Measurements from ENCODE around the gene PFDN4. TPM values are rescaled to one million over a fixed set of nuclear protein-coding genes. Genes with fewer than 3 reads are reported as not detected.
A peak's percentile ranks its signal among the peaks of the same experiment; 100 is the strongest.

Gene PFDN4
- total and polyA plus RNA-seq, 5 donors = 19.6 to 88.6 (median 26.1) TPM

DNA sequence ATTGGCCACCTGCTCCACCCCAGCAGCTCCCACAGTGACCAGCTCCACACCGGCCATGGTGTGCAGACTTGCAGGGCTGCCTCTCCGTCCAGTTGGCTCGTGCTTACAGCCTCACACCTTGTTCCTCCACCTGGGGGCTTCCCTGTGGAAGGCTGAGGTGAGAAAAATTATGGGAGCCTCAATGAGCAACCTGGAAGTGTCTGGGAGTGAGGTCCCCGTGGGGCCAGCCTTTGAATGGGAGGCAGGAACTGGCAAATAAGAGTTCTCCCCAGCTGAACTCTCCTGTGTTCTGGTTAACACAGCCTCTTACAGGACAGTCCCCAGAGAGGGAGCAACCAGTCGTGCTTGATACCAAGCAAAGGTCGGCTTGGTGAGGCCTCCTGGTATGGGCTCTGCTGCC lies 3.8 kb upstream of the PFDN4 start:
- 70% methylated on average over 6 of the region's 6 CpGs for WGBS
- ATAC-seq = no peak
- intact Hi-C loops (cut with DNase I) = loop anchor here in 1 of 4 donors (10.0 kb wide), 1 partner anchor 629 kb away; no protein-coding TSS in a partner anchor
- Histone ChIP-seq H3K4me3 (ENCODE audit: low read length) (no peak overlapping the region), H3K27ac (ENCODE audit: low read length) (no peak overlapping the region), H3K4me1 (ENCODE audit: control insufficient read depth, insufficient read depth, low read length) (peaks cover under 1% of the 10 kb centered on the region), H3K9me3 (ENCODE audit: control insufficient read depth, low read length) (no peaks in the 10 kb centered on the region), H3K27me3 (ENCODE audit: control insufficient read depth, insufficient read depth) (no peaks in the 10 kb centered on the region)
- no peak for DNase-seq

DNA sequence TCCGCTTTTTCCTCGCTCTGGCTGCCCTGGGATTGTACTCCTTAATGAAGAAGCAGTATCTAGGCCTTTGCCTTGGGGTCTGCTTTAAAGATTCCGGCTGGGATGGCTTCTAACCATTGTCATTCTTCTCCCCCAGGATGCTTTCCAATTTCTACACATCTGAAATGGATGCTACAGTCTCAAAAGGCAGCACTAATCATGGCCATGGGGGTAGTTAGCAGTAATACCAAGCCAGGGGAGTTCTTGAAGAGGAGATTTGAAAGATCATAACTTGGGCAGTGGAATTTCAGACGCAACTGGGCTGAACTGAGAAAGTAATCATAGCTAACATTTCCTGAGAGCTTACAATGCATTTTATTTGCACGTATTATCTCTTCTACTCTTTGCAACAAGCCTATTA lies 3.4 kb upstream of the PFDN4 start:
- H3K9me3 ChIP-seq (ENCODE audit: control insufficient read depth, low read length) = no peaks in the 10 kb centered on the region
- H3K4me3 ChIP-seq (ENCODE audit: low read length) = no peak overlapping the region
- ATAC-seq (no peak), DNase-seq (no peak)
- intact Hi-C loops (cut with DNase I) = loop anchor here in 1 of 4 donors (10.0 kb wide), 1 partner anchor 630 kb away; no protein-coding TSS in a partner anchor
- peaks cover 4% of the 10 kb centered on the region for H3K4me1 ChIP-seq (ENCODE audit: control insufficient read depth, insufficient read depth, low read length)
- WGBS = 88% methylated on average over 5 of the region's 5 CpGs
- H3K27ac ChIP-seq (ENCODE audit: low read length) = no peak overlapping the region
- H3K27me3 ChIP-seq (ENCODE audit: control insufficient read depth, insufficient read depth) = no peaks in the 10 kb centered on the region

DNA sequence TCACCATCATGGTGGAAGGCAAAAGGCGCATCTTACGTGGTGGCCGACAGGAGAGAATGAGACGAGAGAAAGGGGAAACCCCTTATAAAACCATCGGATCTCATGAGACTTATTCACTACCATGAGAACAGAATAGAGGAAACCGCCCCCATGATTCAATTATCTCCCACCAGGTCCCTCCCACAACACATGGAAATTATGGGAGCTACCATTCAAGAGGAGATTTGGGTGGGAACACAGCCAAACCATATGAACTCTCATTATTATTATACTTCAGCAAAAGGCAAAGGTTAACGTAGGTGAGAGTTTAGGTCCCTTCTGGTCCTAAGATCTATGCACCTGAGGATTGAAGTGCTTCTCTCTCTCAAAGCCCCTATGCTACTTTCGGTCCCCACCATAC lies 2.4 kb upstream of the PFDN4 start:
- intact Hi-C loops (cut with DNase I) = loop anchor here in 2 of 4 donors (5.0 to 10.0 kb wide), 3 partner anchors 108 to 631 kb away; no protein-coding TSS in a partner anchor
- no peak for DNase-seq
- peaks cover 4% of the 10 kb centered on the region for H3K4me1 ChIP-seq (ENCODE audit: control insufficient read depth, insufficient read depth, low read length)
- ATAC-seq = no peak
- H3K27me3 ChIP-seq (ENCODE audit: control insufficient read depth, insufficient read depth) = no peaks in the 10 kb centered on the region
- 70% methylated on average over 8 of the region's 8 CpGs for WGBS
- H3K4me3 ChIP-seq (ENCODE audit: low read length) = no peak overlapping the region
- H3K9me3 ChIP-seq (ENCODE audit: control insufficient read depth, low read length) = no peaks in the 10 kb centered on the region
- H3K27ac ChIP-seq (ENCODE audit: low read length) = no peak overlapping the region

DNA sequence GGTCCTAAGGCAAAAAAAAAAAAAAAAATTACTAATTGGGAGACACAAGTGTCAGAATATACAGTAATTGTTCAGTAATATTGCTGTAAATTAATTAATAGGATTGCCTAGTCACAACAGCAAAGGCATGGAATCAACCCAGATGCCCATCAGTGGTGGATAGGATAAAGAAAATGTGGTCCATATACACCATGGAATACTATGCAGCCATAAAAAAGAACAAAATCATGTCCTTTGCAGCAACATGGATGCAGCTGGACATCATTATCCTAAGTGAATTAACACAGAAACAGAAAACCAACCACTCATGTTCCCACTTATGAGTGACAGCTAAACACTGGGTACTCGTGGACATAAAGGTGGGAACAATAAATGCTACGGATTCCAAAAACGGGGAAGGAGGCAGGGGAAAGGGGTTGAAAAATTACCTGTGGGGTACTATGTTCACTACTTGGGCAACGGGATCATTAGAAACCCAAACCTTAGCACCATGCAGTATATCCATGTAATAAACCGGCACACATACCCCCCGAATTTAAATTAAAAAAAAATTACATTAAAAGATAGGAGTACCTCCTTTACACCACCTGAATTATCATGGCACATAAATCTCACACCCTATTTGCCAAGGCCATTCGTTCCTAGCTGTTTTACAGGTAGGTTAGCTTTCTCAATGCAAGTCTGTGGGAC lies 689 bp upstream of the PFDN4 start:
- Histone ChIP-seq H3K27me3 (ENCODE audit: control insufficient read depth, insufficient read depth) (no peaks in the 10 kb centered on the region), H3K4me3 (ENCODE audit: low read length) (peak overlapping the region; percentile 90), H3K27ac (ENCODE audit: low read length) (no peak overlapping the region), H3K9me3 (ENCODE audit: control insufficient read depth, low read length) (no peaks in the 10 kb centered on the region), H3K4me1 (ENCODE audit: control insufficient read depth, insufficient read depth, low read length) (peaks cover 4% of the 10 kb centered on the region)
- 62% methylated on average over 7 of the region's 7 CpGs for WGBS
- intact Hi-C loops (cut with DNase I) = loop anchor here in 2 of 4 donors (5.0 to 10.0 kb wide), 3 partner anchors 110 to 632 kb away; no protein-coding TSS in a partner anchor
- no peak for ATAC-seq
- no peak for DNase-seq

DNA sequence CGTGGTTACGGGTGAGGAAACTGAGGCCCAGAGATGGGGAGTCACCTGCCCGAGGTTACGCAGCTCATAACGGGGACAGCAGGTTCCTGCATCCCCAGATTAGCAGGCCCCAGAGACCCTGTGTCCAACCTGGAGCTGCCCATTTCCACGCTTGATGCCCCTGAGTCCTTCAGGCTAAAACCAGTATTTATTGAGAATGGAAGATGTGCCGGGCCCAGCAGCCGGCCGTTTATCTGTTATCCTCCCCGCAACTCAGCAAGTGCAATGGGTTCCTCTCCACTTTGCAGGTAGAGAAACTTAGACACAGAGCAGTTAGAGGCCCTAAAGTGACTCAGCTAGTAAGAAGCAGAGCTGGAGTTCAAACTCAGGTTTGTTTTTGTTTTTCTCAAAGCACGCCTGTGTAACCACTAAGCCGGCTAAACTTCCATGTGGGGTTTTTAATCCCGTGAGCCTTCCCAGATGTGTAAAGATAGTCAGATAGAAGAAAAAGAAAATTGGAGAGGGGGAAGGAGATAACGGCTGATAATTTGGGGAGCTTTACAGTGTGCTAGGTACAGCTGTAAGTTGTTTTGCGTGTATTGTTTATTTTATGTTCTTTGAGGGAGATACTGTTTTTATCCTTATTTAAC lies 775 bp downstream of the PFDN4 start:
- Histone ChIP-seq H3K9me3 (ENCODE audit: control insufficient read depth, low read length) (no peaks in the 10 kb centered on the region), H3K4me3 (ENCODE audit: low read length) (peak overlapping the region; percentile 90), H3K27me3 (ENCODE audit: control insufficient read depth, insufficient read depth) (no peaks in the 10 kb centered on the region), H3K27ac (ENCODE audit: low read length) (peak overlapping the region; percentile 99), H3K4me1 (ENCODE audit: control insufficient read depth, insufficient read depth, low read length) (peaks cover 4% of the 10 kb centered on the region)
- DNase-seq (no peak), ATAC-seq (peak in 1 of 2 donors; percentile 2)
- WGBS = 2% methylated on average over 15 of the region's 15 CpGs
- intact Hi-C loops (cut with DNase I) = loop anchor here in 2 of 4 donors (5.0 to 10.0 kb wide), 3 partner anchors 111 to 634 kb away; no protein-coding TSS in a partner anchor

DNA sequence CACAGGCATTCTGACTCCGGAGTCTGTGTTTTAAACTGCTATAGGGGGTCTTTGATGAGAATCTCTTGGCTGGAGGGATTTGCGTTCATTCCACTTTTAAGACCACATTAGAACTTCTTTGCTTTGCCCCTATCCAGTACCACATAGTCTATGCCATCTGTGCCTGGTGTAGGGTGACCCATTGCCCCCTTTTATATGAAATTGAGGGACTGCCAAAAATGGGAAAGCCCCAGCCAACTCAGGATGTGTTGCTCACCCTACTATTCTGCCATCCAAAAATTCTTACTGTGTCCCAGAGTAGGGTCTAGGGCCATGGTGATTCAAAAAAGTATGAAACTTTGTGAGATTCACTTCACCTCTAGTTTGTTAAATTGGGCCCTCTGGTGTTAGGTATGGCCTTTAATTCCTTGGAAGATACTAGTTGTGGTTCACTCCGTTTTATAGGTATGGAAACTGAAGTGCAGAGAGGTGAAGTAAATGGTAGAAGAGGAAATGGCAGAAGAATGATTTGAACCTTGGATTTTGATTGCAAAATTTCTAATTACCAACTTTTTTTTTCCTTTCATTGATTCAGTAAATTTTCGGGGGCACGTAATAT lies 1.4 kb downstream of the PFDN4 start:
- Histone ChIP-seq H3K9me3 (ENCODE audit: control insufficient read depth, low read length) (no peaks in the 10 kb centered on the region), H3K27me3 (ENCODE audit: control insufficient read depth, insufficient read depth) (no peaks in the 10 kb centered on the region), H3K27ac (ENCODE audit: low read length) (no peak overlapping the region), H3K4me1 (ENCODE audit: control insufficient read depth, insufficient read depth, low read length) (peaks cover 4% of the 10 kb centered on the region), H3K4me3 (ENCODE audit: low read length) (peak overlapping the region; percentile 90)
- no peak for DNase-seq
- ATAC-seq = no peak
- intact Hi-C loops (cut with DNase I) = loop anchor here in 2 of 4 donors (5.0 to 10.0 kb wide), 3 partner anchors 112 to 635 kb away; no protein-coding TSS in a partner anchor
- 78% methylated on average over 5 of the region's 5 CpGs for WGBS

DNA sequence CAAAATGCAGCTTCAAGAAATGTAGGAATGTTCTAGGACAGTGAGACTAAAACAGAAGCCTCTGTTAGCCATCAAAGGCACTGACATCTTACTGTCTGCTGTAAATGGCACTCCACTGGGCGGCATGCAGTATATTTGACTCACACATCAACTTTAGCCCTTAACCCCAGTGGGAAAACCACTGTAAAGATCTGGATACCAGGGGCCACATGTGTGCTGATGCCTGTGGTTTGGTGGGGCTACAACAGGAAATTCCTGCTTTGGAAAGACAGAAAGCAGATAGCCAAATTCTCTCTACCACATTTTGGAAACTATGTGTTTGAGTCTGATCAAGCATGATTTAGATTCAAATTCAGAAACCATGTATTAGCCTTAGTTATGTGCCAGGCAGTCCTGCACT lies 4.3 kb downstream of the PFDN4 start:
- intact Hi-C loops (cut with DNase I) = no loop called here
- DNase-seq (no peak), ATAC-seq (no peak)
- WGBS = 86% methylated on average over 1 of the region's 1 CpG
- Histone ChIP-seq H3K9me3 (ENCODE audit: control insufficient read depth, low read length) (no peaks in the 10 kb centered on the region), H3K4me1 (ENCODE audit: control insufficient read depth, insufficient read depth, low read length) (peaks cover 4% of the 10 kb centered on the region), H3K27me3 (ENCODE audit: control insufficient read depth, insufficient read depth) (no peaks in the 10 kb centered on the region), H3K27ac (ENCODE audit: low read length) (no peak overlapping the region), H3K4me3 (ENCODE audit: low read length) (no peak overlapping the region)

DNA sequence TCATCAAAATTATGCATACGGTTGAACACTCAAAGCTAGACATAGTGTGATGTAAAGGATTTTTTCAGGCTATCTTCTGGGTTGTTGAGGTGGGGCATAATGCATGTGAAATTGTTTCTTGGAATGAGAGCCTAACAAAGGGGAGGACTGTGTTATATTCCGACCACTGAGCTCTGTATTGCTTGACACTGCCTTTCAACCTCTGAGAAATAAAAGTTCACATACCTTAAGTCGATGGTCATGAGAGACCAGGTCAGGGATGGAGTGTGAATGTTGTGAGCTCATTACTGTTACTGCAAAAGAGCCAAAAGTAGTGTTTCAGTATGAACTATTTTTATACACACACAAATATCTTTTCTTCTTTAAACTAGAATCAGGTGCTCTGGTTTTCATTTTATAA lies 5.0 kb downstream of the PFDN4 start:
- WGBS = 93% methylated on average over 3 of the region's 3 CpGs
- Histone ChIP-seq H3K27me3 (ENCODE audit: control insufficient read depth, insufficient read depth) (no peaks in the 10 kb centered on the region), H3K4me3 (ENCODE audit: low read length) (no peak overlapping the region), H3K27ac (ENCODE audit: low read length) (no peak overlapping the region), H3K4me1 (ENCODE audit: control insufficient read depth, insufficient read depth, low read length) (peaks cover 4% of the 10 kb centered on the region), H3K9me3 (ENCODE audit: control insufficient read depth, low read length) (no peaks in the 10 kb centered on the region)
- ATAC-seq (no peak), DNase-seq (no peak)
- intact Hi-C loops (cut with DNase I) = no loop called here

DNA sequence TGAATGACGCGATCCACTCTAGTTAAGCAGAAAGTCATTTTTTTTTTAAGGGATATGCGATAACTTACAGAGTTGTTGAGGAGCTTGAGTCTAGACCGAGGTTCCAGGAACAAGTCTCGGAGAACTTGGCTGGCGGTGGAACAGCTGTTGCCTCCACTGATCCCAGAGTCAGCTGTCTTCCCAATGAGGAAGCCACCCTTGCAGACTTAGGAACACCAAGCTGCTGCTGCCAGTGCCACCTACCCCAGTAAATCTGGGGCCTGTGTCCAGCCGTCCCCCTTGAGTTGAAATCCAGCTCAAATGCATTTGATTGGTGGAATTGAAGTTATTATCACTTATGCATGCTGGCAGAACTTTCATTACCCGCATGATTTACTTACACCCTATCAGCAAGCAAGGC lies 6.7 kb downstream of the PFDN4 start:
- peak in 1 of 2 donors; percentile 29 for ATAC-seq
- no peaks in the 10 kb centered on the region for H3K9me3 ChIP-seq (ENCODE audit: control insufficient read depth, low read length)
- 80% methylated on average over 8 of the region's 8 CpGs for WGBS
- H3K4me3 ChIP-seq (ENCODE audit: low read length) = no peak overlapping the region
- peak in 2 of 3 donors; percentile 62 to 68 for DNase-seq
- no peaks in the 10 kb centered on the region for H3K27me3 ChIP-seq (ENCODE audit: control insufficient read depth, insufficient read depth)
- intact Hi-C loops (cut with DNase I) = no loop called here
- no peak overlapping the region for H3K27ac ChIP-seq (ENCODE audit: low read length)
- H3K4me1 ChIP-seq (ENCODE audit: control insufficient read depth, insufficient read depth, low read length) = no peaks in the 10 kb centered on the region

DNA sequence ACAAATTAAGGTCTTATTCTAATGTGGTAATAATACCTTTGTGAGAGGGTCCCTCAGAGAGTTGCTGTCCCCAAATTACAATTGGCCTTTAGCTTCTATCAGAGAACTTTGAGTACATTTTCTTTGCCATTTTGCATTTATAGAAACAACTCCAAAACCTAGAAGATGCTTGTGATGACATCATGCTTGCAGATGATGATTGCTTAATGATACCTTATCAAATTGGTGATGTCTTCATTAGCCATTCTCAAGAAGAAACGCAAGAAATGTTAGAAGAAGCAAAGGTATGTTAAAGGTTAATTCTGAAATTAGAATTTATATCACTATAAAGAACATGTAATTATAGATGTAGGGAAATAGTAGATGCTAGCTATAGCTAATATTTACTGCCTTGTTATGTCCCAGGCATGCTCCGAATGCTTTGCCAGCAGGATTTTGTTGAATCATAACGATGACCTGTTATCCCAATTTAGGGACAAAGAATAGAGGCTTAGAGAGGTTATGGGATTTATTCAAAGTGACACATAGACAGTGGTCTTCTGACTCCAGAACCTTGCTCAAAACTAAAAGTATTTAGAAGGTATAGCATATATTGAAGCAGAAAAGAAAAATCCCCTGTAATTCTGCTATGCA lies 7.4 kb downstream of the PFDN4 start:
- no peaks in the 10 kb centered on the region for H3K9me3 ChIP-seq (ENCODE audit: control insufficient read depth, low read length)
- no peak overlapping the region for H3K27ac ChIP-seq (ENCODE audit: low read length)
- intact Hi-C loops (cut with DNase I) = loop anchor here in 1 of 4 donors (5.0 kb wide), 1 partner anchor 432 kb away; no protein-coding TSS in a partner anchor
- 81% methylated on average over 3 of the region's 3 CpGs for WGBS
- DNase-seq = no peak
- no peak overlapping the region for H3K4me3 ChIP-seq (ENCODE audit: low read length)
- ATAC-seq = no peak
- no peaks in the 10 kb centered on the region for H3K27me3 ChIP-seq (ENCODE audit: control insufficient read depth, insufficient read depth)
- no peaks in the 10 kb centered on the region for H3K4me1 ChIP-seq (ENCODE audit: control insufficient read depth, insufficient read depth, low read length)
